Kidney capillary endothelial cell (primary cell): ENCODE data around the gene BPIFB3.
A peak's percentile ranks its signal among the peaks of the same experiment; 100 is the strongest.

Experiments used
- DNase-seq: peaks from one replicate; pipeline ENCODE4 v3.0.0-alpha.2; 2018; ENCODE audit warnings: low spot score

The BPIFB3 gene, protein sequence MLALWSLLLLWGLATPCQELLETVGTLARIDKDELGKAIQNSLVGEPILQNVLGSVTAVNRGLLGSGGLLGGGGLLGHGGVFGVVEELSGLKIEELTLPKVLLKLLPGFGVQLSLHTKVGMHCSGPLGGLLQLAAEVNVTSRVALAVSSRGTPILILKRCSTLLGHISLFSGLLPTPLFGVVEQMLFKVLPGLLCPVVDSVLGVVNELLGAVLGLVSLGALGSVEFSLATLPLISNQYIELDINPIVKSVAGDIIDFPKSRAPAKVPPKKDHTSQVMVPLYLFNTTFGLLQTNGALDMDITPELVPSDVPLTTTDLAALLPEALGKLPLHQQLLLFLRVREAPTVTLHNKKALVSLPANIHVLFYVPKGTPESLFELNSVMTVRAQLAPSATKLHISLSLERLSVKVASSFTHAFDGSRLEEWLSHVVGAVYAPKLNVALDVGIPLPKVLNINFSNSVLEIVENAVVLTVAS

DNA sequence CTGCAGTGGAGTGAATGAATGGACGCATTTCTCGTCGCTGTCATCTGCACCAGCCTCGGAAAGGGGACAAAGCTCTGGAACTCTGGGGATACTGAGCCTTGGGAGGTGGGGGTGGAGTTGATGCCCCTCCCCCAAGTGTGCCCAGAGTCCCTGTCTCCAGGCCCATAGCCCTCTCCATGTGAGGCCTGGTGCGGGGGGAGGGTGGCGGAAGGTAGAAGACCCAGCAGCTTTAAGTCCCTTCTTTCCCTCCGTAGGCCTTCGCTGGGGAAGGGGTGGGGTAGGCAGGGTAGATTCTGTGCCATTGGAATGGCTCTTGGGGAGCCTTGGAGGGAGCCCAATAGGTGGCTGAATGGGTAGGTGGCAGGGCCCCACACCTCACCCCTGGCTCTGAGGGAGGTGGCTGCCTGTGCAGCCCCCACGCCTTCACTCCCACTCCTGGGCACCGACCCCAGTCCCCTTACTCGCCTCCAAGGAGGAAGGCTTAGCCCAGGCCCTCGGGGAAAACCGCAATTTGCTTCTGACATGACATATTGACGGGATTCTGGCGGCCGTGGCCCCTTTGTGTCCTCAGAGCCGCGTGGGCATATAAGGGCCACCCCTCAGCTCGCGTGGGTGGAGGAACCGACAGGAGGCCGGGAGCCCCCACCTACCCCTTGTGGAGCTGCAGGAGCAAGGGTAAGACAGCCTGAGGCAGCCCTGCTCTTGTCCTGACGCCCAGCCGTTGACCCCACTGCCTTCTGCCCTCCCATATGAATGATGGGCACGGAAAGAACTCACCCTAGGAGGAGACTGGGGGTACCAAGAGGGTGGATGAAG is at the start of gene BPIFB3:
TSS of gene BPIFB3 (plus strand) at position 613 of the 816 bp plus-strand sequence. CDS start 1,533 bp downstream, outside the sequence.
- DNase-seq: no peak

DNA sequence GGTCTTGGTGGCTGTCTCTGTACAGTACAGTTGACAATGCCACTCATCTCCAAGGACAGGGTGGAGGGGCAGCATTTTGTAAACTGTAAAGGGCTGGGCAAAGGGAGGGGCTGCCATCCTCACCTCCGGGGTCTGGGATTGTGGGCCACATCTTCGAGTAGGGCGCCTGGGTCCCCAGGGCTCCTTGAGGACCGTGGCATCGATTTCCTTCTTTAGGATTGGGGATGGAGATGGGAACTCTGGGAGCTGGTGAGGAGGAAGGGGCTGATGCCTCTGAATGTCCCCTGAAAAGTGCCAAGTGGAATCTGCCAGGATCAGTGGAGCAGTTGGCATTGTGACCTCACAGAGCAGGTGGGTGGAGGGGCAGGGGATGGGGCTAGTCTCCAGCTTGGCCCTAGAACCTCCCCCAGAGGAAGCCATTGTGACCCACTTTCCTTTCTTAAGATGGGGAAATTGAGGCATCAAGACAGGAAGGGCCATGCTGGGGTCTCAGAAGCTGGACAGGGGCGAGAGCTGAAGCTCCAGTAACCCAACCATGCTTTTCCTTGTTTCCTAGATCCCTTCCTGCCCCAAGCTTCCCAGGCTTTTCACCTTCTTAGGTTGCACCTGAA is 49.5 kb upstream of the BPIFB3 start, which contains the start of gene SUN5:
TSS of gene SUN5 (minus strand) at position 293 of the 611 bp plus-strand sequence. CDS start at position 200, 93 bp downstream.
- DNase-seq: no peak

DNA sequence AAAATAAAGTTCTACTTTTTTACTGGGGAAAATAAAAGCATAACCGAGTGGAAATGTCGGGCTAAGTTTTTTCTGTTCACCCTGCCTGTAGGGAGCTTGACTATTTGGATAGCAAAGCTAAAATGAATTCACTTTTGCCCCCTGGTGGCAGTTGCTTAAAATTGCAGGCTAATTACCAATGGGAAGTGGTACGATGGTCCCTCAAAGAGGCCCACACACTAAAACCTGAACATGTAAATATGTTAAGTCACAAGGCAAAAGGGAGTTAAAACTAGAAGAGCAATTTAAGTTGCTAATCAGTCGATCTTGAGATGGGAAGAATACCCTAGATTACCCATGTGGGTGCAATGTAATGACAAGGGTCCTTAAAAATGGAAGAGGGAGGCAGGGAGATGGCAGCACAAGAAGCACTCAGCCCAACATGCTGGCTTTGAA is 48.6 kb upstream of the BPIFB3 start:
- no peak for DNase-seq

DNA sequence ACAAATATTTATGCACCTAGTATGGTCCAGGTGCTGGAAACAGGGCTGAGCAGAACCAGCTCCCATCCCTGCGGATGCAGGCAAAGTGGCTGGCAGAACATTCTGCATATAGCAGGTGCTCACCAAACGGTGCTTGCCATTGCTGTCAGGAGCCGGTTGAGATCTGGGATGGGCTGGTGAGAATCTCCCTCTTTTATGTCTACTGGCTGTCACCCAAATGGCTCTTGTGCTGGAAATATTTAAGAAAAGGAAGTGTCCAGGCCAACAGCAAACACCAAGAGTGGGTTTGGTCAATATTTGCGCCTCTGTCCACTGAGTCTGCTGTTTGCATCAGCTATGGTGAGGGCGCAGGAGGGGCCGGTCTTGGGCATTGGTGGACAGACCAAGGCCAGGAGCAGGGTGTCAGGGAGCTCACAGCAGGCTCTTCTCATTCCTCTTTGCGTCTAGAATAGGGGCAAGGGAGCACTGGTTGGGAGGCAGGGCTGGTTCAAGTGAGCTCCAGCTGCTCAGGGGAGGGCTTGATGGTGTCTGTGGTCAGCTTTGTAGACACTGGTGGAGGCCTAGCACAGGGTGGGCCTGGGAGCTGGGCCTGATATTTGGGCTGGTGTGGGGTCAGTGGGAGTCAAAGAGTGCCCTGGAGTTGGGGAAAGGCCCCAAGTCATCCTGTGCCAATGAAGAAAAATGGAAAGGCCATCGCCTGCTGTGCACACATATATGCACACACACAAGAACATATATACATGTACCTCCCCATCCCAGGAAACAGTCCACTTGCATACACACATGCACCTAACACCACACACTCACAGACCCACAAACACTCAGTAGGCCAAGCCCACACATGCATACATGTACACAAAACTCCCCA is 47.6 kb upstream of the BPIFB3 start:
- DNase-seq: no peak

DNA sequence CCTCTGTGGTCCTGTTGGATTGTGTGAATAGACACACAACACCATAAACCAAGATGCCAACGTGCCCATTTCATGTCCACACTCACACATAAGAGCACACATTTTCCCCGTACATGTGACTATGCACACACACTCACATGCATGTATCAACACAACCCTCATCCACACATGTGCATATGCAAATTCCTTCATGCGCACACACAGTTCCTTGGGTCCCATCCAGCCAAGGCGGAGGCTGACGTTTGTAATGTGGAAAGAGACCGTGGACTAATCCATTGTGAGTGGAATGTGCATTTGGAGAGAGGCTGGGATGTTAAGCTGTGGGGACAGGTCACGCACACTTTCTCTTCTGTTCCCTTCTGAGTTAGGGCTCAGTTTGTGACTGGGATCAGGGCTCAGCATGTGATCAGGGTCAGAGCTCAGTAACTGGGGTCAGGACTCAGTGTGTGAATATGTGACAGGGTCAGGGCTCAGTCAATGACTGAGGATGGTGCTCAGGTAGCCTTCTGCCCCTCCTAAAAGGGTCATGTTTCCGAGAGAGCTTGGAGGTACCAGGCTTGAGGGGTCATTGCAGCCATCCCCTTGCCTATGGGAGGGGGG is 46.8 kb upstream of the BPIFB3 start:
- no peak for DNase-seq

DNA sequence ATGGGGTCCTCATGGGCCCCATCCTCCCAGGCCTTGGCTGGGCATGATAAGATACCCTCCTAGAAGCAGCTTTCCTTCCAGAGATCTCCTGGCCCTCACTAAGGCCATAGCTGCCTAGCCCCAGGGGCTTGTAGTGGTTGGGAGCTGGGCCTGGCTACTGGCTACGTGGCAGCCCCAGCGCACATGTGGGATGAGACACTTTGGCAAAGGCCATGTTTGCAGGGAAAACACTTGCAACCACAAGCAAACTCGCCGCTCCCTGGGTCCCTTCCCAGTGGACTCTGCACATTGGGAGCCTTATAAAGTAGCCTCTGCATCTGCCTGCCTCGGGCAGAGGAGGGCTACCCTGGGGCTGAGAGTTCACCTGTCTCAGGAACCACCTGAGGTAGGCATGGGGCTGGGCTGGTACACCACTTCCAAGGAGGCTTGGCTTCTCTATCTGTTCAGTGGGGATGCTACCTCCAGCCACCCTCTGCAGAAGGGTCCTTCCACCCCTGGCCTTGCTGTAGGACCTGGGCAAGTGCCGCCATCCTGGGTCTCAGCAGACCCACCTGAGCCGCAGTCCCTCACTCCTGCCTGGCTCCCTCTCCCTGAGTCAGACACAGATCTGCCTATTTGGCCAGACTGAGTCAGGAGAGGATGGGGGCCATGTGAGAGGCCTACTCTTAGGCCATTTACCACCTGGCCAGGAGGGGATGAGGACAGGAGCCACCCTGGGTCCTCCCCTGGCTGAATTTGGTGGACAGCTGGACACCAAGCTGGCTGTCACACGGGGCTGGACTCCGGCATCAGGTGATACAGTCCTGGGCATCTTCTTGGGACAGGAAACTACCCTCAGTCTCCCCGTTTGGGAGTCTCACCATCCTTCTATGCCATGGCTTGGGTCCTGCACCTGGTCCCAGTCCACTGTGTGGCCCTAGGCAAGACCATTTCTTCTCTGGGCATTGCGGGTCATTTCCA is 46.0 kb upstream of the BPIFB3 start, which contains the start of gene BPIFB2:
TSS of gene BPIFB2 (plus strand) at position 329 of the 960 bp plus-strand sequence. CDS start 871 bp downstream, outside the sequence.
- DNase-seq: no peak

DNA sequence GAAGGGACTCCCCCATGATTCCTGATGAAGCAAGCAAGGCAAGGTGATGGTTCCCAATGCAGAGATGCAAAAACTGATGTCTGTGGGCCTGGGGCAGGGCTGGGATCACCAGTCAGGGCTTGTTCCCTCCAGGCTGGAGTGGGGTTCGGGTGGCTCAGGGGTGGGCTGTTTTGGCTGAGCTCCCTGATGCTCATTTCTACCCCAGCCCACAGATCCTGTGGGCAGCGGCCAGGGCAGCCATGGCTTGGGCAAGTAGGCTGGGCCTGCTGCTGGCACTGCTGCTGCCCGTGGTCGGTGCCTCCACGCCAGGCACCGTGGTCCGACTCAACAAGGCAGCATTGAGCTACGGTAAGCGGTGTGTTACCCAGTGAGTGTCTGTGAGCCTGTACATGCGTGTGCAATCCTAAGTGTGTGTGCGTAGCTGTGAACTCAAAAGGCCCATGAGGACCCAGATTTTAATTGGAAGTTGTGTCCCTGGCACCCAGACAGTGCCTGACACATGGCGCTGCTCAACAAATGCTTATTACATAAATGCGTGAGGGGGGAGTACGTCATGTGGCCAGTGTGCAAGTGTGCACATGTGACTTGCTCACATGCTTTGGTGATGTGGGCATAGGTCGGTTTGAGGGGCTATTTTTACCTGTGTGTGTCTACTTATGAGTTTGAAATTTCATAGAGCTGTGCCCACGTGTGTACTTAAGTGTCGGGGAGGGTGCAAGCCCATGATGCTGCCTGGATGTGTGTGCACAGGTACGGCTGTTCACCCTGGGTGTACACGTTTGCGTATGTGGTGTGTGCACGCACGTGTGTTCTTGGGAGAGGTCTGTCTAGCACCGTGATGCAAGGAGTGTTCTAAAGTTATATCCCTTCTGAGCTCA is 45.1 kb upstream of the BPIFB3 start:
- DNase-seq: no peak

DNA sequence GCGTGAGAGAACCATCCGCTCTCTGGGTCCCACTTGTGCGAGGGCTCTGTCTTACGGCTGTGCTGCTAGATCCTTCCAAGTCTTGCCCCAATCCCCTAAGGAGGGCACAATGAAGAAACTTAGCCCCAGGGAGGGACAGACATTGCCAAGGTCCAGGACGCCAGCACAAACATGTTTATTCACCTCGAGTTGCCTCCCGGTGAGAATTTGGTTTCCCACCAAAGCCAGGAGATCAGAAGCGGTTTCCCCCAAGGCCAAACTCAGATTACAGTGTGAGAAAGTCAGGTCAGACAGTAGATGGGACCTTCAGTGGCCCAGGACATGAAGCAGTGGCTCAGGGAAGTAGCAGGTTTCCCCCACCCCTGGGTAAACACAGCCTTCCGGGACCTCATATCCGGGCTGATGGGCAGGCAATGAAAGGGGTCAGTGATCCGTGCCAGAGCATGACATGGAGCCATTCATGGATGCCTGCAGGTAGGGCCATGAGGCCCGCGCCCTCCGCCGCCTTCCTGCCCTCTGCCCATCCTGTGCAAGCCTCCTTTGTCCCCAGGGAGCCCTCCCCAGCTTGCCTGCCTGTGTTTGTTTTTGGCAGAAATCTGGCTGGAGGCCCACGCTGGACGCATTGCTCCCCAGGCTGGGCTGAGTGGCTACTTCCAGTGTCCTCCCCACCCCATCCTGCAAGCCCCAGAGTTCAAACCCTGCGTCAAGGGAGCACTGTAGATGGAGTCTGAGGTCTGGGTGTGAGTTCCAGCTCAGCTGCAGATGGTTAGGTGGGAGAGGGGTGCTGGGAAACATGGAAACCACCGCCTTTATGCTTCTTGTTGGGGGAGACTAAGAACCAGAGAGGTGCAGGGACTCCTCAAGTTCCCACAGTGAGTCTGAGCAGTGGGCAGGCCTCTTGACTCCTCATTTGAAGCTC is 44.2 kb upstream of the BPIFB3 start:
- peak; percentile 2 for DNase-seq

DNA sequence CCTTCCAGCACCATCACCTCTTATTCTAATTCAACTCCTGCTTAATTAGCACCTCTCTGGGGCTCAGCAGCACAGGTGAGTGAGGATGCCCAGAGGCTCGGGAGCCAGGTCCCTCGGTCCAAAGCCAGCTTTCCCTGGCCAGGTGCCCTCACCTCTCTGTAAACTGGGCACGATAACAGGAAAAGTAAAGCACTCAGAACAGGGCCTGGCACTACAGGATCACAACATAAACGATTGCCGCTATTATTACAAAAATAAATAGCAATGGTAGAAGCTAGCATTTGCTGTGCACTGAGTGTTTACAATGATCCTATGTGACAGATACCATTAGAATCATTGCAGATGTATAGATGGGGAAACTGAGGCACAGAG is 43.6 kb upstream of the BPIFB3 start:
- DNase-seq: no peak

DNA sequence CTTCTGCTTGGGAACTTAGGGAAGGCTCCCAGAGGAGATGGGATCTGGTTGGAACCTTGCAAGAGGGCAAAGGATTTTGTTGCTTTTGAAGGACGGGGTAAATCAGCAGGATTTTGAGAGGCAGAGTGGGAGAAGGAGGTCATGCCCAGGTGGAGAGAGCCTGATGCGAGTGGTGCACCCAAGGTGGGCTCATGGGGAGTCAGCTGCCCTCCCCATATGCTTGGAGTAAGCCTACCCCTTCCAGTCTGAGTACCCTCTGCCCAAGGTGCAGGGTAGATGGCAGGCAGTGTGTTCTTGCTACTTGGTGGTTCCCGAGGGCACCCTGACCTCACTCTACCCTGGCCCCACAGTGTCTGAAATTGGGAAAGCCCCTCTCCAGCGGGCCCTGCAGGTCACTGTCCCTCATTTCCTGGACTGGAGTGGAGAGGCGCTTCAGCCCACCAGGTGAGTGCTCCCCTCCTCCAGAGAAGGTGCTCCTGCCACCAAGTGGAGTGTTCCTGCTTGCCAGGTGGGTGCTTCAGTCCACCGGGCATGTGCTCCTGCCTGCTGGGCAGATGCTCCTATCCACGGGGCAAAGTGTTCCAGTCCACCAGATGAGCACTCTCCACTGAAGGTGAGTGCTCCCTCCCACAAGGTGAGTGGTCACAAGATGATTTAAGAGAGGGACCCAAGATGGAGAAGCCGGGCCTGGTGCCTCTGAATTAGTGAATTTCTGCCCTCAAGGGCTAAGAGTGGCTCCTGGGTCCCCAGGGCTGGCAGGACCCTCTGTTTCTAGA is 42.8 kb upstream of the BPIFB3 start:
- DNase-seq: no peak

DNA sequence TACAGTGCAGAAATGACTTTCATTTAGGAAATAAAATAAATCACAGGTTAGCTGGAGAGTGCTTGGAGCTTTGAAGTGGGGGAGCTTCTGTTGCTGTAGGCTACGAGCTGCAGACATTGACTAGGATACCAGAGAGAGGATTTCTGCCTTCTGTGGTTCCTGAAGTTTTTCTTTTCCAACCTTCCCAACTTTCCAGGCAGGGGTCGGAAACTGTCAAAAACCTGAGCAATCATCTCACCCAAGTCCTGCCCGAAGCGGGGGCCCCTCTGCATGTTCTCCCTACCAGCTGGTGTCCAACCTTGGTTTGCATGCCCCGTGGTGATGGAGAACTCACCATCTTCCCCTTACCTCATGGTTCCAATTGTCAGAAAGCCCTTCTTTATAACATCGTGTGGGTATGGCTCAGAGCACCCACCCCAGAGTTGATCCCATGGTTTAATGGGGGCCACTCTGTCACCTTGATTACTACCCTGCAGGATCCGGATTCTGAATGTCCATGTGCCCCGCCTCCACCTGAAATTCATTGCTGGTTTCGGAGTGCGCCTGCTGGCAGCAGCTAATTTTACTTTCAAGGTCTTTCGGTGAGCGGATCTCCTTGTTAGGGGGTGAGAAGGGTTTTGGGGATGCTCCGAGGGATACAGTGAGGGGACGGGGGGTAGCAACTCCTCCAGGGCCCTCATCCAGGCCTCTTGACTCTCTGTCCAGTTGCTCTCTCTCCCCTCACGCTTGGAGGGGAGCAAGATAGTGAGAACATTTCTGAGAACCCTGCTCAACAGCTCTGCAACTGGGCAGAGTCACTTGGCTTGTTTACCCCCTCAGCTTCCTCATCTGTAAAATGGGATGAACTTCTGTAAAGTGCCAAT is 41.1 kb upstream of the BPIFB3 start:
- DNase-seq: no peak

DNA sequence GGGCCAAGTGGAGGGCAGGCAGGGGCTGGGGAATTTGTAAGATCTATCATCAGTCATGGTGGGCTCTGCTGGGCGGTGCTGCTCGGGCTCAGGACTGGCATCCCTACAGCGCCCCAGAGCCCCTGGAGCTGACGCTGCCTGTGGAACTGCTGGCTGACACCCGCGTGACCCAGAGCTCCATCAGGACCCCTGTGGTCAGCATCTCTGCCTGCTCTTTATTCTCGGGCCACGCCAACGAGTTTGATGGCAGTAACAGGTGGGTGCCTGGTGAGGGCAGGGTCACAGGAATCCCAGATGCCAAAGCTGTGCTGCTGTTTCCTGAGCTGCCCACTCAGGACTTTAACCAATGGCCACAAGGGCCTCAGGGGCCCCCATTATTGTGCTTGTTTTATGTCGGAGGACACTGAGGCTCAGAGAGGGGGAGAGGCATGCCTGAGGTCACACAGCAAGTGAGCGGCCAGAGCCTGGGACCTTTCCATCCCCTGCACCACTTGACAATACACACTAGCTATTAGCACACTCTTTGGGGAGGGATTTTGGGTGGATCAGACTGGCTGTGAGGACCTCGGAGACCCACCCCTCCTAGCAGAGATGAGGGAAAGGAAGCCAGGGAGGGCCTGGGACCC is 39.9 kb upstream of the BPIFB3 start:
- no peak for DNase-seq

DNA sequence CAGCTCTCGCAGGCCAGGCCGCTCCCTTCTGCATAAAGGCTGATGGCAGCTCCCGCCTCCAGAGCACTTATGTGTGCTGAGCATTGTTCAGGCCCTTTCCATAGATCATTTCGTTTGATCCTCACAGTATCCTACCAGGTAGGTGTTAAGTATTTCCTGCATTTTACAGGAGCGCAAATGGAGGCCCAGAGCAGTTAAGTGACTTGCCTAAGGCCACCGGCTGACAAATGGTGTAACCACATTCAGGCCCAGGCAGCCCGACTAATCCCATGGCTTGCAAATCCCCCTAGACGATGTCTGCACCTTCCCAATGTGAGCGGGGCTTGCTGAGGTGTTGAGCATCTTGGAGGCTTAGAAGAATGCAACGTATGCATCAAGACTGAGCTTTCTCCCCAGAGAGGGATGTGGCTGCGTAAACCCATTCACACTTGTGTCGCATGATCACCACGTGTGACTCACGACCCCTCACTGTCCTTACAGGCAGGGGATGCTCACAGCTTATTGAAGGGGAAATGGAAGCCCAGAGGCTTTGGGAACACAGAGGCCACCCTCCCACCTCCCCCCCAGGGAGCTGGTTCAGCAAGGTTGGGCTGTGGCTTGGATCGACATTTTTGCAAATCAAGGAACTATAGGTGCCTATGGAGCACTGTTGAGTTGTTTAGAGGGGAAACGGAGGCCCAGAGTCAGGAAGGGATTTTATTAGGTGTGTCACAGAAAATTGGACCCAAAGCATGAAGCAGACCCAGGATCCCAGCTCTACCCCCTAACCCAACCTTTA is 39.2 kb upstream of the BPIFB3 start:
- DNase-seq: no peak

DNA sequence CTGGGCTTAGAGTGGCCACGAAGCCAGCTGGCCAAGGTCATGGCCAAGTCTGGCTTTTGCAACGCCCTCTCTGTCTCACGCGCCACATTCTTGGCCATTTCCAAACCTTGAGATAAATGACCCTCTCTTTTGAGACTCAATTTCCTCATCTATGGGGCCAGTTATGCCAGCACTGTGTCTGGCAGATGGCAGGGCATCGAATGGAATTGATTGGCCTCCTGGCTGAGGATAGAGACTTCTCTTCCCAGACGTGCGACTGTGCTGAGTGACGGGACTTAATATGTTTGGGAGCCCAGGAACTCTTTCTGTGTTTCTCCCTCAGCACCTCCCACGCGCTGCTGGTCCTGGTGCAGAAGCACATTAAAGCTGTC is 38.6 kb upstream of the BPIFB3 start:
- DNase-seq: no peak
